ENCODE results near the gene MBNL2. TPM values are rescaled to one million over a fixed set of nuclear protein-coding genes. Genes with fewer than 3 reads are reported as not detected.
A peak's percentile ranks its signal among the peaks of the same experiment; 100 is the strongest.

The MBNL2 gene
- total and polyA plus RNA-seq, 8 donors = 75.9 to 105 (median 90.5) TPM

DNA sequence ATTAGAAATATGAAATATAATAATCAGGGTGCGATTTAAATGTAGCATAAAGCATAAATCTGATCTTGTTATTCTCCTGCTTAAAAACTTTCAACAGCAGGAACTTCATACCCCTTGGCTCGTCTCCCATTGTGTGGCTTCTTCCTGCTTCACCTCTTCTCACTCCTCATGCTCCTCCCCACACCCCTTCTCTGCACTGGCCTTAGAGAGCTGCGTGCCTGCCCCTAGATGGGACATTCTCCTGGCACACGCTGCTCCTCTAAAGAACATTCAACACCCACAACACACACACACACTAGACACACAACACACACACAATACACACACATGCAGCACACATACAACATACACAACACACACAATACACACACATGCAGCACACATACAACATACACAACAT lies 107.2 kb downstream of the MBNL2 start:
- no peak overlapping the region for H3K4me3 ChIP-seq
- DNase-seq (peak in 1 of 4 donors; percentile 56), ATAC-seq (no peak)
- H3K27ac ChIP-seq = no peak overlapping the region
- TF ChIP-seq, protein P1, sequence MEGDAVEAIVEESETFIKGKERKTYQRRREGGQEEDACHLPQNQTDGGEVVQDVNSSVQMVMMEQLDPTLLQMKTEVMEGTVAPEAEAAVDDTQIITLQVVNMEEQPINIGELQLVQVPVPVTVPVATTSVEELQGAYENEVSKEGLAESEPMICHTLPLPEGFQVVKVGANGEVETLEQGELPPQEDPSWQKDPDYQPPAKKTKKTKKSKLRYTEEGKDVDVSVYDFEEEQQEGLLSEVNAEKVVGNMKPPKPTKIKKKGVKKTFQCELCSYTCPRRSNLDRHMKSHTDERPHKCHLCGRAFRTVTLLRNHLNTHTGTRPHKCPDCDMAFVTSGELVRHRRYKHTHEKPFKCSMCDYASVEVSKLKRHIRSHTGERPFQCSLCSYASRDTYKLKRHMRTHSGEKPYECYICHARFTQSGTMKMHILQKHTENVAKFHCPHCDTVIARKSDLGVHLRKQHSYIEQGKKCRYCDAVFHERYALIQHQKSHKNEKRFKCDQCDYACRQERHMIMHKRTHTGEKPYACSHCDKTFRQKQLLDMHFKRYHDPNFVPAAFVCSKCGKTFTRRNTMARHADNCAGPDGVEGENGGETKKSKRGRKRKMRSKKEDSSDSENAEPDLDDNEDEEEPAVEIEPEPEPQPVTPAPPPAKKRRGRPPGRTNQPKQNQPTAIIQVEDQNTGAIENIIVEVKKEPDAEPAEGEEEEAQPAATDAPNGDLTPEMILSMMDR (IDR thresholded peaks at IDR 0.05) = no peak
- intact Hi-C loops (cut with DNase I) = no loop called here
- no peaks in the 10 kb centered on the region for H3K36me3 ChIP-seq
- no peaks in the 10 kb centered on the region for H3K9me3 ChIP-seq
- peaks cover 3 to 12% of the 10 kb centered on the region in 2 donors for H3K4me1 ChIP-seq
- H3K27me3 ChIP-seq = no peaks in the 10 kb centered on the region

DNA sequence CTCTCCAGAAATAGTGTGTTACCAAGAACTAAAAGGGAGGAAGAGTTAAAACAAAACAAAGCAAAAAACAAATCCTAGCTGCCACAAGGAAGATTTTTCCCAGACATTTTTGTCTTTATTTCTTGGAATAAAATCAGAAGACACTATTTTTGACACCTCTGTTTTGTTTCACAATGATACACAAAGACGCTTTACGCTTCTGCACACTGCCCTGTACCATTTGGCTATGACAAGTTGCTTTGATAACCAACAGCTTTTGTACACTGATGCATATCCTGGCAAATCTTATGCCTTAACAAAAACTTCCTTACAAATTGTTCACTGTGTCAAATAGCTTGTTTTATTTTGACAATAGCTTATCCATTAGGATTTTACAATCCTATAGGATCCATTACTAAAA lies 108.3 kb downstream of the MBNL2 start:
- H3K4me1 ChIP-seq = peaks cover 10 to 12% of the 10 kb centered on the region in 2 donors
- TF ChIP-seq, protein P1 (IDR thresholded peaks at IDR 0.05) = no peak
- no peak for ATAC-seq

DNA sequence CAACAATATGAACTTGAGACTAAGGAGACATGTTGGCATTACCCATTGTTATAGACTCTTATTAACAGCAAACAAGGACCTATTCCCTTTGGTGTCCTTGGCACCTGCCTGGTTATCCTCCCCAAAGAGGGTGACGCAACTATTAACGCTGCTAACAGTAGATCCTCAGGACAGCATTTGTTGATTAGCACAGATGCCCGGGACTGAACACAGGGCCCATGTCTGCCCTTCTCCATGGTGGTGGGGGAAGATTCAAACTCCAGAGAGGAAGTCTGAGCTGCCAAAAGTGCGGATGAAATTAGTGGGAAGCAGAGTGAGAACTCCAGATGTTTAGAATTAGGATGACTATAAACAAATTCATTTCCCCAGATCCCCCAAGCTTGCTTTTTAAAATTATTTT lies 110.6 kb downstream of the MBNL2 start:
- Histone ChIP-seq H3K4me1 (peaks cover 9 to 10% of the 10 kb centered on the region in 2 donors), H3K27me3 (no peaks in the 10 kb centered on the region), H3K9me3 (no peaks in the 10 kb centered on the region), H3K27ac (no peak overlapping the region), H3K36me3 (peaks cover 0 to 10% of the 10 kb centered on the region in 2 donors), H3K4me3 (no peak overlapping the region)
- DNase-seq (no peak), ATAC-seq (no peak)
- TF ChIP-seq, protein P1 (IDR thresholded peaks at IDR 0.05) = no peak
- intact Hi-C loops (cut with DNase I) = no loop called here

More for the DNA sequence above, 108.3 kb downstream of the MBNL2 start:
- intact Hi-C loops (cut with DNase I) = no loop called here
- no peak overlapping the region for H3K4me3 ChIP-seq
- no peaks in the 10 kb centered on the region for H3K36me3 ChIP-seq
- H3K27me3 ChIP-seq = no peaks in the 10 kb centered on the region
- H3K27ac ChIP-seq = no peak overlapping the region
- H3K9me3 ChIP-seq = no peaks in the 10 kb centered on the region
- DNase-seq = no peak

DNA sequence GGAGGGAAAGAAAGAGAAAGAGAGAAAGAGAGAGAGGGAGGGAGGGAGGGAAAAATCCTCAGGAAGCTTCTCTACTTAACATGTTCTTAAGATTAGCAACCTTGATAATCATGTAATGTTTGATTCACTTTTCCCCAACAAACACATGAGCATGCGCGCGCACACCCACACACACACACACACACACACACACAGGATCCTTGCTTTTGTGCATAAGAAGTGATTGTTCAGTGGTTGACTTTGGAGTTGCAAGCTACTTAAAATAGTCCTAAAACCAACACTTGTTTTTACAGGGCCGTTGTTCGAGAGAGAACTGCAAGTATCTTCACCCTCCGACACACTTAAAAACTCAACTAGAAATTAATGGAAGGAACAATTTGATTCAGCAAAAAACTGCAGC lies 111.8 kb downstream of the MBNL2 start:
- peak; percentile 72 for ATAC-seq

DNA sequence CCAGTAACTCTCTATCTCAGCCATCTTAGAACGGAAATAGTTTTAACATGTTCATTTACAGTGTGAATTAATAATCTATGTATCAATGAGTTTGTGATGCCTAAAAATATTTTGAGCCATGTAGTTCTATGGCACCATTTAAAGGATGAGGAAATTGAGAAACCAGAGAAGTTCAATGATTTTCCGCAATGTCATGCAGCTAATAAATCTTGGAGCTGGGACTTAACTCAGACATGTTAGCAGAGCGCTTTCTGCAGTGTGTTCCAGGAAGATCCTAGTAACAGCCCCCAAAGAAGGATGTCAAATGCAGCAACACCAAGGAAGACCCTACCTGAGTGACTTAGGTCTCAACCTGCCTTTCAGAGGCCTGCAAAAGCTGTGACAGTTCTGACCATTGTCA lies 112.6 kb downstream of the MBNL2 start:
- DNase-seq (no peak), ATAC-seq (no peak)
- TF ChIP-seq, protein P1 (IDR thresholded peaks at IDR 0.05) = no peak
- H3K4me3 ChIP-seq = no peak overlapping the region
- no peaks in the 10 kb centered on the region for H3K9me3 ChIP-seq
- peaks cover 9 to 10% of the 10 kb centered on the region in 2 donors for H3K4me1 ChIP-seq
- H3K36me3 ChIP-seq = peaks cover 0 to 18% of the 10 kb centered on the region in 2 donors
- no peaks in the 10 kb centered on the region for H3K27me3 ChIP-seq
- H3K27ac ChIP-seq = peak overlapping the region in 1 of 2 donors; percentile 20
- intact Hi-C loops (cut with DNase I) = no loop called here

More for the DNA sequence above, 111.8 kb downstream of the MBNL2 start:
- Histone ChIP-seq H3K36me3 (peaks cover 0 to 18% of the 10 kb centered on the region in 2 donors), H3K27me3 (no peaks in the 10 kb centered on the region), H3K27ac (no peak overlapping the region), H3K9me3 (no peaks in the 10 kb centered on the region), H3K4me1 (peaks cover 9 to 10% of the 10 kb centered on the region in 2 donors), H3K4me3 (no peak overlapping the region)
- TF ChIP-seq, protein P1 (IDR thresholded peaks at IDR 0.05) = no peak
- no peak for DNase-seq
- intact Hi-C loops (cut with DNase I) = no loop called here
